GM19467 (cell line): ENCODE data around the gene CHP1.
"Not testable (repeated sequence)": the region's sequence is repeated elsewhere in the genome, so short reads cannot be mapped to it uniquely, and the experiment has no call there.

Source experiments
- ATAC-seq: cut with Tn5 transposase; IDR thresholded peaks from one replicate; pipeline ENCODE4 v1.9.1; 2021; ENCODE audit warnings: mild to moderate bottlenecking, moderate library complexity; ENCODE audit not compliant: unreplicated experiment

The CHP1 gene

DNA sequence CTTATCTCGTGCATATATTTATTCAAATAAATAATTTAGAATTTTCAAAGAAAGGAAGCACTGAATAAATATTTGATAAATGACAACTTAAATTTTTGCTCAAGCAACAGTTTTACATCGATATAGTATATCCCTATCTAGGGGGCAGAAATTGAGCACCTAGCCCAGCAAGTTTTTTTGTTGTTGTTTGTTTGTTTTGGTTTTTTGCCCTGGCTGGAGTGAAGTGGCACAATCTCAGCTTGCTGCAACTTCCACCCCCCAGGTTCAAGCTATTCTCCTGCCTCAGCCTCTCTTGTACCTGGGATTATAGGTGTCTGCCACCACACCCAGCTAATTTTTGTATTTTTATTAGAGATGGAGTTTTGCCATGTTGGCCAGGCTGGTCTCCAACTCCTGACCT lies 58.9 kb downstream of the CHP1 start:
- ATAC-seq: no peak

DNA sequence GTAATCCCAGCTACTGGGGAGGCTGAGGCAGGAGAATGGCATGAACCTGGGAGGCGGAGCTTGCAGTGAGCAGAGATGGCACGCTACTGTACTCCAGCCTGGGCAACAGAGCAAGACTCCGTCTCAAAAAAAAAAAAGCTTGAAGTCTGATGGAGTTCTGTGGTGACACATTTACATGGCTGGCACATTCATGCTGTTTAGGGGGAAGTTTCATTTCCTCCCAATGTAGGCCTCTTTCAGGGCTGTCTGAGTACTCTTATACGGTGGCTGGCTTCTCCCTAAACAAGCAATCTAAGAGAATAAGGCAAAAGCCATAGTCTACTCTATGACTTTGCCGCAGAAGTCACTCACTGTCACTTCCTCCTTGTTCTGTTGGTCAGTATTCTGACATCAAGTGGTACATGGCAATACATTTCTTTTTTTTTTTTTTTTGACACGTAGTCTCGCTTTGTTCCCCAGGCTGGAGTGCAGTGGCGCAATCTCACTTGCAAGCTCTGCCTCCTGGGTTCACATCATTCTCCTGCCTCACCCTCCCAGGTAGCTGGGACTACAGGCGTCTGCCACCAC lies 60.1 kb downstream of the CHP1 start:
- peak; percentile 60 for ATAC-seq

DNA sequence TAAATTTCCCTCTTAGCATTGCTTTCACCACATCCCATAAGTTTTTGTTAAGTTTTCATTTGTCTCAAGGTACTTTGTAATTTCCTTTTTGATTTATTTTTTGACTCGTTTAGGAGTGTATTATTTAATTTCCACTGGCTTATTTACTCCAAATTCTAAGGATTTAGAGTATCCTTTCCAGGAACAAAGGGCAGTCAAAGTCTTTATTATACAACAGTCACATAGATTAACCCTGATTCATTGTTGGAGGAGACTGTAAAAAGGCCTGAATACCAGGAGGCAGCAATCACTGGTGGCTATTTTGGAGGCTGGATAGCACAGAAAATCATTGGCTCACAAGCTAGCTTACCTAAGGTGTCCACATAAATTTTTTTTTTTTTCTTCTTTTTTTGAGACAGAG lies 61.5 kb downstream of the CHP1 start:
- no peak for ATAC-seq

DNA sequence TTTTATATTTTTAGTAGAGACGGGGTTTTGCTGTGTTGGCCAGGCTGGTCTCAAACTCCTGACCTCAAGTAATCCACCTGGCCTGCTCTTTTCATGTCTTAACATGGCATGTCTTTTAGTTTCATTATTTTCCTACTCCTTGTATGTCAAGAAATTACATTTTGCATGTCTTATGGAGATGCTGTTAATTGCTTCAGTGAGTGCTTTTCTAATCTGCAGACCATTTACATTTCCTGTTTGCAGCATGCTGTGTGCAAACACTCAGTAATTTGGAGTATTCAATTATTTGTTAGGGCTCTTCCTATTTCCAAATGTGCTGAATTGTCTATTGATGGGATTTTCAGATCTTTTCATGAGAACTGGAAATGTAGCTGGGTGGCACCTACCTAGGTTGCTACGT lies 70.1 kb downstream of the CHP1 start:
- not testable (repeated sequence) for ATAC-seq

DNA sequence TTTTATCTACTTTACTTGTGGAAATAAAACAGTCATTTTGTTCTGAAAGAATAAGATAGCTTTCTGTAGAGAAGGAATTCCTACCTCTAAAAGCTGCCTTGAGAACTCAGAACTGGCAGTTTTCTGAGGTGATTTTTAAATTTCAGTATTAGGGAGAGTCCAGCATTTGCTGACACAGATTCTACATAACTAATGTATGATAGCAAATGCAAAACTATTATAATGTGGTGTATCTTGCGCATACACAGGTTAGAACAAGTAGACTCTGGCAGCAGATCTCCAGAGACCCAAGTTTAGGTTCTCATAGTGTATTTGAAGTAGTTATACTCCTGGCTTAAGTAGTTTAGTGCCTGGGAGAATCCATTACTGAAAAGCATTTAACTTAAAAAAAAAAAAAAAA lies 70.5 kb downstream of the CHP1 start:
- ATAC-seq: no peak

DNA sequence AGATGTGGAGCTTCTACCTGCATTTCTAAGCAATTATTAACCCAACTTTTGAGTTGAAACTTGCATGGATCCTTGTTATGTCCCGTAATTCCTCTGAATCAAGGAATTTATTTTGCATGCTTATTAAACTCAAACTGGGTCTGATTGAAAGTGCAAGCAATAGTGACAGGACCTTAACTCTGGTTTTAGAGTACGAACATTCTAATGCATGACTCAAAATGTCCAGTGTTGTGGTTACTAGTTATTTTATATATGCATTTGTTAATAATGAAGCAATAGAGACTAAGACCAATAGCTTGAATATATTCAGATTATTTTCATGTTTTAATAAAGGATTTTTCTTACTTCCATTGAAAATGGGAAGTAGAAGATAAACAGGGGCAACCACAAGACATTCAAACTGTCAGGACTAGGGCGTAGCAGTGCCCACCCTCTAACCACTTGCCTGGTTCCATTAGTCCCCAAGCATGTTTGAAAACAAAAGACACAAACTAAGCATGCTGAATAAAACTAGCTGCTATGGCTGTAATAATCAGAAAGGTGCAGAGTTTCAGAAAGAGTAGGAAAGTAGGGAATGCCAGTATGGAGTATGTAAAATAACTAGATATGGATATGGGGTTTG lies 73.2 kb downstream of the CHP1 start:
- no peak for ATAC-seq

DNA sequence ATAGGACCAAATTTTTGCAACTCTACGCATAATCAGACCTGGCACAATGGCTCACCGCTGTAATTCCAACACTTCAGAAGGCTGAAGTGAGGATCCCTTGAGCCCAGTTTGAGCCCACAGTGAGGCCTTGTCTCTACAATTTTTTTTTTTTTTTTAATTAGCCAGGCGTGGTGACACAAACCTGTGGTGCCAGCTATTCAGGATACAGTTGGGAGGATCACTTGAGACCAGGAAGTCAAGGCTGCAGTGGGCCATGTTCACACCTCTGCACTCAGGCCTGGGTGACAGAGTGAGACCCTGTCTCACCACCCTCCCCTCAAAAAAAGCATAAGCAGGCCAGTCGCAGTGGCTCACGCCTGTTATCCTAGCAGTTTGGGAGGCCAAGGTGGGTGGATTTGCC lies 76.6 kb downstream of the CHP1 start:
- ATAC-seq: no peak

DNA sequence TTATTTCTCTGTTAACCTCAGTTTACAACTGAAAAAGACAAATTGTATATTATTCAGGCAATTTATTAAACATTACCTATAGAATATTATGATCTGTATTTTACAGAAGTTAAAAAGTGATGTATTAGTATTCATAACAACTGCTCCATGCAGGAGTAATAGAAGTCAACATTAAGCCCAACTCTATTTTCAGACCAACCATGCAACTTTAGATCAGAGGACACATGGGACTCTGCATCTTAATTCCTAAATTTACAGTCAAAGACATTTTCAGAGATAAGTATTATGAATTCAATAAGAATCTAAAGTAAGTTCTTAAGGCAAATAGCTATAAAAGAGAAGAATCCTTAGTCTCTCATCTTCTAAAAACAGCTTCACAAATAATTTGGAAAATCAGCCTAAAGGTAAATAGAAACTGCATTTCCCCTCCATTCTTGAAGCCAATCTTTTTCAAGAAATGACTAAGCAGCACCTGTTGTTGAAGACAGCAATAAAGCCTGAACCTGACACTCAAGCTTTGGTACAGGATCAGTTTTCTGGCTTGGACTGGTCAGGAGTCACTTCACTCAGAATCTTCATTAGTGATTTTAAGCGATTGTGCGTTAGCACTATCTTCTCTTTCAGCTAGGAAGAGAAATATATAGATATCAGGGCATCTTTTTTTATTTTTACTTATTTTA lies 78.3 kb downstream of the CHP1 start:
- no peak for ATAC-seq

DNA sequence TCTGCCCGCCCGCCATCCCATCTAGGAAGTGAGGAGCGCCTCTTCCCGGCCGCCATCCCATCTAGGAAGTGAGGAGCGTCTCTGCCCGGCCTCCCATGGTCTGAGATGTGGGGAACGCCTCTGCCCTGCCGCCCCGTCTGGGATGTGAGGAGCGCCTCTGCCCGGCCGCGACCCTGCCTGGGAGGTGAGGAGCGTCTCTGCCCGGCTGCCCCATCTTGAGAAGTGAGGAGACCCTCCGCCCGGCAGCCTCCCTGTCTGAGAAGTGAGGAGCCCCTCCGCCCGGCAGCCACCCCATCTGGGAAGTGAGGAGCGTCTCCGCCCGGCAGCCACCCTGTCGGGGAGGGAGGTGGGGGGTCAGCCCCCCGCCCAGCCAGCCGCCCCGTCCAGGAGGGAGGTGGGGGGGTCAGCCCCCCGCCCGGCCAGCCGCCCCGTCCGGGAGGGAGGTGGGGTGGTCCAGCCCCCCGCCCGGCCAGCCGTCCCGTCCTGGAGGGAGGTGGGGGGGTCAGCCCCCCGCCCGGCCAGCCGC lies 89.8 kb downstream of the CHP1 start:
- not testable (repeated sequence) for ATAC-seq

DNA sequence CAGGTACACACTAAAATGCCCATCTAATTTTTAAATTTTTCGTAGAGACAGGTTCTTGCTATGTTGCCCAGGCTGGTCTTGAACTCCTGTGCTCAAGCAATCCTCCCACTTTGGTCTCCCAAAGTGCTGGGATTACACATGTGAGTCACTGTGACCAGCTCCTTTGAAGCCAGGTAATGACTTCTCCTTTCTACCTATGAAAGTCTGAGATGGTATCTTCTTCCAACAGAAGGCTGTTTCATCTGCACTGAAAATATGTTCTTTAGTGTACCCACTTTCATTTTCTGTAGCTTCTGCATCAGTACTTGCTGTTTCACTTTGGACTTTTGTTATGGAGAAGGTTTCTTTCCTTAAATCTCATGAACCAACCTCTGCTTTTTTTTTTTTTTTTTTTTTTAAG lies 92.5 kb downstream of the CHP1 start:
- no peak for ATAC-seq

DNA sequence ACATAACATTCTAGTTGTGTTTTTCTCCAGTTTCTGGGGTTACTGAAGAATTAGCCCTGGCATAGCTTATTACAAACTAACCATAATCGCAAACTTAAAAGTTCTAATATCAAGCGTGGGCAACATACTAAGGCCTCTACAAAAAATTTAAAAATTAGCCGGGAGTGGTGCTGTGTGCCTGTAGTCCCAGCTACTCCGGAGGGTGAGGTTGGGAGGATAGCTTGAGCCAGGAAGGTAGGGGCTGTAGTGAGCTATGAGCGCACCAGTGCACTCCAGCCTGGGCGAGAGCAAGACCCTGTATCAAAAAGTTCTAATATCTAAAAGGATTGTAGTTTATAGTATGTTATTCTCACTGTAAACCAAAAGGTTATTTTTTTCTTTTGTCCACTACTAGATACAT lies 100.2 kb downstream of the CHP1 start:
- ATAC-seq: no peak
